ENCODE measurements around the gene RUFY3.
"Not testable (repeated sequence)": the region's sequence is repeated elsewhere in the genome, so short reads cannot be mapped to it uniquely, and the experiment has no call there.

RUFY3 gene

GRCh38 chr4:70721747-70722146, at the start of gene RUFY3:
RUFY3 (plus strand) TSS chr4:70721964; CDS start chr4:70722574, 610 bp downstream.
- Histone ChIP-seq H3K36me3 (ENCODE audit: insufficient read depth, low read length) (peaks cover 8% of the 10 kb centered on the region), H3K4me1 (ENCODE audit: insufficient read depth, low read length) (peaks cover 15% of the 10 kb centered on the region), H3K4me3 (ENCODE audit: low read length) (peak within 1 kb of the TSS; percentile 78), H3K9me3 (ENCODE audit: low read length) (no peaks in the 10 kb centered on the region), H3K27me3 (ENCODE audit: insufficient read depth, low read length) (no peaks in the 10 kb centered on the region), H2AFZ (ENCODE audit: low read depth, low read length) (no peak within 1 kb of the TSS)

- no peaks in the 10 kb centered on the region for H3K9me3 ChIP-seq (ENCODE audit: low read length)
- no peak overlapping the region for H3K4me3 ChIP-seq (ENCODE audit: low read length)
- H3K36me3 ChIP-seq (ENCODE audit: insufficient read depth, low read length) = no peaks in the 10 kb centered on the region
- H3K27me3 ChIP-seq (ENCODE audit: insufficient read depth, low read length) = peaks cover 18% of the 10 kb centered on the region
- no peaks in the 10 kb centered on the region for H3K4me1 ChIP-seq (ENCODE audit: insufficient read depth, low read length)
- no peak overlapping the region for H2AFZ ChIP-seq (ENCODE audit: low read depth, low read length)
These were observed 47.6 kb upstream of the RUFY3 start for GRCh38 chr4:70674191-70674590.

DNA sequence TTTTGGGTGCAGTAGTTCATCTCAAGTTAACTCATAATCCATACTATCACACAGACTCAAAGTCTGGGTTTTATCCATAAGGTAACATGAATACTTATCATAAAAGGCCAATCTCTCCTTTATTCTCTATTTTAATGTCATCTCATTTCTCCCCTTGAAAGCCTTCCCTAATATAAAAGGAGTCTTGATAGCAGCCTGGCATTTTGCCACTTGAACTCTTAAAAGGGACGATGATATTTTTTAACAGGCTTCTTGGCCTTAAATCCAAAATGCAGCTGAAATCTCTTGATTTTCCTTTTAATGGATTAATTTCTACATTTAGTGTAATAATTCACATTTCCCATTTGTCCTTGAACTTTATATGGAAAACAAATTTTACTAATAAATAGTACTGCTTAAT, 47.0 kb upstream of the RUFY3 start:
- no peaks in the 10 kb centered on the region for H3K9me3 ChIP-seq (ENCODE audit: low read length)
- H3K4me3 ChIP-seq (ENCODE audit: low read length) = no peak overlapping the region
- H2AFZ ChIP-seq (ENCODE audit: low read depth, low read length) = no peak overlapping the region
- no peaks in the 10 kb centered on the region for H3K36me3 ChIP-seq (ENCODE audit: insufficient read depth, low read length)
- H3K27me3 ChIP-seq (ENCODE audit: insufficient read depth, low read length) = peaks cover 15% of the 10 kb centered on the region
- H3K4me1 ChIP-seq (ENCODE audit: insufficient read depth, low read length) = no peaks in the 10 kb centered on the region

DNA sequence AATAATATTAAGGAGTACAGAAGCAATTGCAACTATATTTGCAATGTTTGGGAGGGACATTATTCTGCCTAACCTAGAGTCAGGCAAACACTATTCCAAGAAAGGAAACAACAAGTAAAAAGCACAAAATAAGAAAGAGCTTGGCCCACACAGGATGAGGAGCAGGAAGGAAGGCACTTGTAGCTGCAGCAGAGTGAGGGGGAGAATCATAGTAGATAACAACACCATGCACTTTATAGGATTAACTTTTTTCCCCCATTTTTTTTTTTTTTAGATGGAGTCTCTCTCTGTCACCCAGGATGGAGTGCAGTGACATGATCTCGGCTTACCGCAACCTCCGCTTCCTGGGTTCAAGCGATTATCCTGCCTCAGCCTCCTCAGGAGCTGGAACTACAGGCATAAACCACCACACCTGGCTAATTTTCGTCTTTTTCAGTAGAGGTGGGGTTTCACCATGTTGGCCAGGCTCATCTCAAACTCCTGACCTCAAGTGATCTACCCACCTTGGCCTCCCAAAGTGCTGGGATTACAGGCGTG, 45.1 kb upstream of the RUFY3 start:
- H3K4me1 ChIP-seq (ENCODE audit: insufficient read depth, low read length) = no peaks in the 10 kb centered on the region
- no peaks in the 10 kb centered on the region for H3K9me3 ChIP-seq (ENCODE audit: low read length)
- peaks cover 8% of the 10 kb centered on the region for H3K27me3 ChIP-seq (ENCODE audit: insufficient read depth, low read length)
- H3K4me3 ChIP-seq (ENCODE audit: low read length) = no peak overlapping the region
- no peaks in the 10 kb centered on the region for H3K36me3 ChIP-seq (ENCODE audit: insufficient read depth, low read length)
- no peak overlapping the region for H2AFZ ChIP-seq (ENCODE audit: low read depth, low read length)

DNA sequence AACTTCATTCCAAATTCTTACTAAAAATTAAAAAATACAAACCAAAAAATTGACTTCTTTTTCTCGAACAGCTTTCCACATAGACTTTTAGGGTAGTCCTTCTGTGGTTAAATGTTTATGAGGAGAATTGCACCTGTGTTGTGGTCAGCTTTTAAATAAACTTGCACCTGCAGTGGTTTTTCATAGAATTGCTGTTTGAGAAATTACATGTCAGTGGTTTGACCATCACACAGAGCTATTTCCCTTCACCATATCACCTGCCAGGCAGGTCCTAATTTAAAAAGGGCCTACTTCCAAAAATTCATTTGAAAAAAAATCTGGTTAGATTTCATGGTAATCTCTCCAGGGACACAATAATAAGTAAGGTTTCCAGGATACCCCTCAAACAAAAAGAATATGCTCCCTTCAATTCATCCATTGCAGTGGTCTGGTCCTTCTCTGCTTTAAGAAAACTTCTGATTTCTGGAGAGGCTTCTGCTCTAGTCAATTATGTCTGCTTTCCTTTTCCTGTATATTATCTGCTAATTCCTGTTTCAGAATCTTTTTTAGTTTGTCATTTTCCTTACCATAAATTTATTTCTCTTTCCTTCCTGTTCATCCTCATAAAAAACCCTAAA, 43.3 kb upstream of the RUFY3 start:
- Histone ChIP-seq H3K36me3 (ENCODE audit: insufficient read depth, low read length) (no peaks in the 10 kb centered on the region), H3K4me1 (ENCODE audit: insufficient read depth, low read length) (no peaks in the 10 kb centered on the region), H3K27me3 (ENCODE audit: insufficient read depth, low read length) (peaks cover 8% of the 10 kb centered on the region), H2AFZ (ENCODE audit: low read depth, low read length) (no peak overlapping the region), H3K4me3 (ENCODE audit: low read length) (no peak overlapping the region), H3K9me3 (ENCODE audit: low read length) (no peaks in the 10 kb centered on the region)

DNA sequence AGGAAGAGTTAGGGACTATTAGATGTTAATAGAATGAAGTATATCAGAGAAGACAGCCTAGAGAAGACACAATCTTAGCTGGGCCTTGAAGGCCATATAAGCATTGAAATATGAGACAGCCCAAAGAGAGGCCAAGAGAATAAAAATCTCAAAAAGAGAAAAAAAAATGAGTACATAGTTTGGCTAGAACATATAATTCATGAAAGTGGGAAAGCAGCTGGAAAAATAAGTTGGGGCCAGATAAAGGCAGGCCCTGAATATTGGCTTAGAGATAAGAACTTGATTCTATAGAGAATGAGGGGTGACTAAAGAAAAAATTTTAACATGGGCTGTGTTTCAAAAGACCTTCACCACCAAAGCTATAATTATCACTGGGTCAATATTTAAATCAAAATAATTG, 40.8 kb upstream of the RUFY3 start:
- no peaks in the 10 kb centered on the region for H3K9me3 ChIP-seq (ENCODE audit: low read length)

DNA sequence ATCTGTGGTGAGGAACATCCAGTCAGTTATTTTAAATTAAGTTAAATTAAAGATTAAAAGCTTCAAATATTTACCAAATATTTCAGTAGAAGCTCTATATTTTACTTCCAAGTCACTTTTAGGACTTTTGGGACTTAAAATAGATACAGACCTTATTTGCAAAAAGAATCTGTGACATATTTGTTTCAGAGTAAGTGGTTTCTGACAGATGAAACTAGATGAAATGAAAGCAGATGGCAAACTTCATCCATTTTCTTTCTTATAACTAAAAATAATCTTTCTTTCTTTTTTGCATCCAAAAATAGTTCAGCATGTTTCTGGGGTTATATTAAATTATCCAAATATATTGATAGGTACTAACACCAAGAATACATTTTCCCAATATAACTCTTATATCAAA, 40.1 kb upstream of the RUFY3 start:
- no peaks in the 10 kb centered on the region for H3K9me3 ChIP-seq (ENCODE audit: low read length)
- no peaks in the 10 kb centered on the region for H3K36me3 ChIP-seq (ENCODE audit: insufficient read depth, low read length)
- H3K4me1 ChIP-seq (ENCODE audit: insufficient read depth, low read length) = no peaks in the 10 kb centered on the region
- H2AFZ ChIP-seq (ENCODE audit: low read depth, low read length) = no peak overlapping the region
- H3K4me3 ChIP-seq (ENCODE audit: low read length) = no peak overlapping the region
- H3K27me3 ChIP-seq (ENCODE audit: insufficient read depth, low read length) = no peaks in the 10 kb centered on the region

More for the DNA sequence above, 40.8 kb upstream of the RUFY3 start:
- H3K36me3 ChIP-seq (ENCODE audit: insufficient read depth, low read length) = no peaks in the 10 kb centered on the region
- H3K4me1 ChIP-seq (ENCODE audit: insufficient read depth, low read length) = no peaks in the 10 kb centered on the region
- no peaks in the 10 kb centered on the region for H3K27me3 ChIP-seq (ENCODE audit: insufficient read depth, low read length)
- no peak overlapping the region for H3K4me3 ChIP-seq (ENCODE audit: low read length)
- H2AFZ ChIP-seq (ENCODE audit: low read depth, low read length) = no peak overlapping the region

- H3K36me3 ChIP-seq (ENCODE audit: insufficient read depth, low read length); H2AFZ ChIP-seq (ENCODE audit: low read depth, low read length); H3K9me3 ChIP-seq (ENCODE audit: low read length); H3K4me3 ChIP-seq (ENCODE audit: low read length); H3K4me1 ChIP-seq (ENCODE audit: insufficient read depth, low read length); H3K27me3 ChIP-seq (ENCODE audit: insufficient read depth, low read length): not testable (repeated sequence)
These were observed 39.6 kb upstream of the RUFY3 start for GRCh38 chr4:70682142-70682541.

GRCh38 chr4:70687392-70687791, 34.4 kb upstream of the RUFY3 start:
- Histone ChIP-seq H3K4me3 (ENCODE audit: low read length) (peak overlapping the region; percentile 89), H2AFZ (ENCODE audit: low read depth, low read length) (peak overlapping the region; percentile 82), H3K27me3 (ENCODE audit: insufficient read depth, low read length) (no peaks in the 10 kb centered on the region), H3K4me1 (ENCODE audit: insufficient read depth, low read length) (peaks cover 16% of the 10 kb centered on the region), H3K9me3 (ENCODE audit: low read length) (no peaks in the 10 kb centered on the region), H3K36me3 (ENCODE audit: insufficient read depth, low read length) (peaks cover 17% of the 10 kb centered on the region)

DNA sequence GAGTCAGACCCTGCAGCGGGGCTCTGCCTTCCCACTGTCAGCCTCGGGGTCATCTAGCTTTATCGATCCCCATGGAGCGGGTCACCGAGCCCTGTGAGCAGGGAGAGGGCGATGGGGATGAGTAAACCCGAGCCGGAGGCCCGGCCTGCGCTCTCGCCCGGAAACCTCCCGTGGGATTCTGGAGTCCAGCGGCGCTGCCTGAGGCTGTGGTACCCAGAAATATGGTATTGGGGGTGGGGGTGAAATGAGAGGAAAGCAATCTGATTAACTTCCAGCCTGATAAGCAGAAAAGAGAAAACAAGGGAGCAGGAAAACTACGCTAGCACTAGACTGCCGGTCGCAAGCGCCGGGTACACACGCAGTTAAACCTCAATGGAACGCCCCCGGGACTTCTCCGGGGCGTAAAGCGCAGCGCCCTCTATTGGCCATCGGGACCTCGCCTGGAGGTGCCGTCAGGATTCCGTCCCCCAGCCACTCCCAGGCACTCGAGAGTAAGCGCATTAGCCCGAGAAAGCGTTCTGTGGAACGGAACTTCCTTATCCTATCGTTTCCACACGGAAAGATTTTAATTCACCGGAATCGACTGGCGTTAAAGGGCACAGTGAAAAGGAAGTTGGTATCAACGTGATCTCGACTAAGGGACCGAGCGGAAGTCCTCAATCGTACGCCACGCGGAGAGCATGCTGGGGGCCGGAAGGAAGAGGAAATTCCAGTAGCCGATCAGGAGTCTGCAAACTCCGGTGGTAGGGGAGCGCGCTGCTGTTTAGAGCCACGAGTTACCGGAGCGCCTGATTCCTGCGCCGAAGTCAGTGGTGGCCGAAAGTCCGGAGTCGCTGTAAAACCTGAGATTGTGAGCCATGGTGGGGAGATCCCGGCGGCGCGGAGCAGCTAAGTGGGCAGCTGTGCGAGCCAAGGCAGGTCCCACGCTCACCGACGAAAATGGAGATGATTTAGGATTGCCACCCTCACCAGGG, 33.7 kb upstream of the RUFY3 start, which contains the start of gene UTP3:
Gene UTP3 (plus strand): TSS at position 712 of the 974 bp plus-strand sequence. CDS start 146 bp downstream, at position 858.
- Histone ChIP-seq H3K27me3 (ENCODE audit: insufficient read depth, low read length) (no peaks in the 10 kb centered on the region), H3K9me3 (ENCODE audit: low read length) (no peaks in the 10 kb centered on the region), H3K36me3 (ENCODE audit: insufficient read depth, low read length) (peaks cover 20% of the 10 kb centered on the region)

DNA sequence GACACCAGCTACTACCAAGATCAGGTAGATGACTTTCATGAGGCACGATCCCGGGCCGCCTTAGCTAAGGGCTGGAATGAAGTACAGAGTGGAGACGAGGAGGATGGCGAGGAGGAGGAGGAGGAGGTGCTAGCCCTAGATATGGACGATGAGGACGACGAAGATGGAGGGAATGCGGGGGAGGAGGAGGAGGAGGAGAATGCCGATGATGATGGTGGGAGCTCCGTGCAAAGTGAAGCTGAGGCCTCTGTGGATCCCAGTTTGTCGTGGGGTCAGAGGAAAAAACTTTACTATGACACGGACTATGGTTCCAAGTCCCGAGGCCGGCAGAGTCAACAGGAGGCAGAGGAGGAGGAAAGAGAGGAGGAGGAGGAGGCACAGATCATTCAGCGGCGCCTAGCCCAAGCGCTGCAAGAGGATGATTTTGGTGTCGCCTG, 33.0 kb upstream of the RUFY3 start:
- Histone ChIP-seq H3K9me3 (ENCODE audit: low read length) (no peaks in the 10 kb centered on the region), H3K4me1 (ENCODE audit: insufficient read depth, low read length) (peaks cover 16% of the 10 kb centered on the region), H2AFZ (ENCODE audit: low read depth, low read length) (peak overlapping the region; percentile 33), H3K27me3 (ENCODE audit: insufficient read depth, low read length) (no peaks in the 10 kb centered on the region), H3K36me3 (ENCODE audit: insufficient read depth, low read length) (peaks cover 20% of the 10 kb centered on the region), H3K4me3 (ENCODE audit: low read length) (peak overlapping the region; percentile 89)

More for the DNA sequence above, 33.7 kb upstream of the RUFY3 start, which contains the start of gene UTP3:
- H3K4me3 ChIP-seq (ENCODE audit: low read length) = peak within 1 kb of the TSS; percentile 89
- H3K4me1 ChIP-seq (ENCODE audit: insufficient read depth, low read length) = peaks cover 16% of the 10 kb centered on the region
- peak within 1 kb of the TSS; percentile 82 for H2AFZ ChIP-seq (ENCODE audit: low read depth, low read length)

DNA sequence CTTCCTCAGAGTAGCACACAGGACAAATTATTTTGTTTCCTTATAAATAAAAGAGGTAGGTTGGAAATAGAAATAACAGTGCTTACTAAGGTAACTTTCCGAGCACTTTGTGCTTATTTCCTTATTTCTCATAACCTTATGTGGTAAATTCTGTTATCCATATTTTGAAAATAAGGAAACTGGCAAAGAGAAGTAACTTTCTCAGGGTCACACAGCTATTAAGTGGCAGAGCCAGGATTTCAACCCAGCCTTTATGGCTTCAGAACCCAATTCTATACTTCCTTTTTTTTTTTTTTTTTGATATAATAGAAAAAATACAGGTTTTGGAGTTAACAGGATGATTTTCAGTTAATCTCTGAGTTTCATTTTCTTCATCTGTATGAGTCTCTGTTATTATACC, 30.1 kb upstream of the RUFY3 start:
- Histone ChIP-seq H3K27me3 (ENCODE audit: insufficient read depth, low read length) (no peaks in the 10 kb centered on the region), H3K4me1 (ENCODE audit: insufficient read depth, low read length) (peaks cover 16% of the 10 kb centered on the region), H3K4me3 (ENCODE audit: low read length) (no peak overlapping the region), H2AFZ (ENCODE audit: low read depth, low read length) (no peak overlapping the region), H3K9me3 (ENCODE audit: low read length) (no peaks in the 10 kb centered on the region), H3K36me3 (ENCODE audit: insufficient read depth, low read length) (peaks cover 20% of the 10 kb centered on the region)

DNA sequence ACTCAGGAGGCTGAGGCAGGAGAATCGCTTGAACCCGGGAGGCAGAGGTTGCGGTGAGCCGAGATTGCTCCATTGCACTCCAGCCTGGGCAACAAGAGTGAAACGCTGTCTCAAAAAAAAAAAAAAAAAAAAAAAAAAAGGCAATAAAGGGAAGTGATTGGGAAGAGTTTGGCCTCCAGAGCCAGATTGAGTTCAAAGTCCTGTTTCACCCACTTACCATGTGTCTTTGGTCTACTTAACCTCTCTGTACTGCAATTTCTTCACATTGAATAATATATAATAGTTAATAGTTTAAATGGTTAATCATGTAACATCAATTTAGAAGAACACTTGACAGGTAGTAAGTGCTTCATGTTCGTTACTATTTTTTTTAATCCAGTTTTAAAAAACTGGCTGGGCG, 27.1 kb upstream of the RUFY3 start:
- H3K9me3 ChIP-seq (ENCODE audit: low read length); H2AFZ ChIP-seq (ENCODE audit: low read depth, low read length); H3K4me3 ChIP-seq (ENCODE audit: low read length); H3K27me3 ChIP-seq (ENCODE audit: insufficient read depth, low read length); H3K4me1 ChIP-seq (ENCODE audit: insufficient read depth, low read length): not testable (repeated sequence)
- H3K36me3 ChIP-seq (ENCODE audit: insufficient read depth, low read length) = peaks cover 19% of the 10 kb centered on the region
